Measurements from ENCODE around the gene PRPF6.
"Not testable (repeated sequence)": the region's sequence is repeated elsewhere in the genome, so short reads cannot be mapped to it uniquely, and the experiment has no call there.

PRPF6 gene

DNA sequence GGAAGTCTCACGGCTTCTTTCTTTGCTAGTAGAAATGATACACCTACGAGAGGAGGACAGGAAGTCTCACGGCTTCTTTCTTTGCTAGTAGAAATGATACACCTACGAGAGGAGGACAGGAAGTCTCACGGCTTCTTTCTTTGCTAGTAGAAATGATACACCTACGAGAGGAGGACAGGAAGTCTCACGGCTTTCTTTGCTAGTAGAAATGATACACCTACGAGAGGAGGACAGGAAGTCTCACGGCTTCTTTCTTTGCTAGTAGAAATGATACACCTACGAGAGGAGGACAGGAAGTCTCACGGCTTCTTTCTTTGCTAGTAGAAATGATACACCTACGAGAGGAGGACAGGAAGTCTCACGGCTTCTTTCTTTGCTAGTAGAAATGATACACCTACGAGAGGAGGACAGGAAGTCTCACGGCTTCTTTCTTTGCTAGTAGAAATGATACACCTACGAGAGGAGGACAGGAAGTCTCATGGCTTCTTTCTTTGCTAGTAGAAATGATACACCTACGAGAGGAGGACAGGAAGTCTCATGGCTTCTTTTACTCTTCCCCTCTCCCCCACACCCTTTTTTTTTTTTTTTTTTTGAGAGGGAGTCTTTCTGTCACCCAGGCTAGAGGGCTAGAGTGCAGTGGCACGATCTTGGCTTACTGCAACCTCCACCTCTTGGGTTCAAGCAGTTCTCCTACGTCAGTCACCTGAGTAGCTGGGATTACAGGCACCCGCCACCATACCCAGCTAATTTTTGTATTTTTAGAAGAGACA, 31.6 kb downstream of the PRPF6 start:
- DNase-seq (ENCODE audit: low read depth in 3 of 3), result not testable (repeated sequence)

- DNase-seq (ENCODE audit: low read depth in 3 of 3), result no peak
These were observed 34.7 kb downstream of the PRPF6 start for GRCh38 chr20:64015635-64016034.

GRCh38 chr20:64021124-64021975, 40.4 kb downstream of the PRPF6 start:
- no peak for DNase-seq (ENCODE audit: low read depth in 3 of 3)

- DNase-seq (ENCODE audit: low read depth in 3 of 3), result no peak
These were observed 41.9 kb downstream of the PRPF6 start for GRCh38 chr20:64022671-64023360.

- no peak for DNase-seq (ENCODE audit: low read depth in 3 of 3)
These were observed 42.6 kb downstream of the PRPF6 start for GRCh38 chr20:64023361-64024140.

GRCh38 chr20:64024141-64024990, 43.4 kb downstream of the PRPF6 start:
- DNase-seq (ENCODE audit: low read depth in 3 of 3), result no peak

DNA sequence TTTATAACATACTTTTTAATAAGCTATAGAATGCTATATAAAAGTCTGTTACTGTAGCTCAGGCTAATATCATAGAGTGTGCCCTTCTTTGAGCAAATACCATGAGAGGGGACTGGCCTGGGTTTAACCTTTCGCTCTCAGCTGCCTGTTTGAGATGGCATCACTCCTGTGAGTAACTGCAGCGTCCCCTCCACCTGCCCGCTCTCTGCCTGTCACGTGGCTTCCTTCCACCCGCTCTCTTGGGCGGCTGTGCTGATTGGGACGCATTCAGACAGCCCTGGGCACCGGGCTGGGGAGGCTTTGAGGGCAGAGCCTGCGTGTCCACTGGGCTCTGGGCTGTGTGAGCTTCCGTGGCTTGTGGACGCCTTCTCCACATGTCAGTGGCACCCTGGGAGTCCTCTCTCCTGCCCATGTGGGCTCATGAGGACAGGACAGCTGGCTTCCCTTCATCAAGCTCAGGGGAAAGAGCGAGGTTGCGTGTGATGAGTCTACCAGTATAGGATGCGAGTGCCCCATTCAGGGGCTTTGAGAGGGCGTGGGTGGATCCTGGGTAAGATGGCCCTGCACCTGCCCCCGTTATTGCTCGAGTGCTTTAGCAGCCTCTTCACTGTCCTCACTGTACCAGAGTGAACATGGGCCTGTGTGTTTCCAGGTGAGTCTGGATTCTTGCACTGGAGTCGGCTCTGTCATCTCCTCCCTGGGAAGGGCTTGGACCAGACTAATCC, 44.3 kb downstream of the PRPF6 start:
- DNase-seq (ENCODE audit: low read depth in 3 of 3), result no peak

- no peak for DNase-seq (ENCODE audit: low read depth in 3 of 3)
These were observed 45.0 kb downstream of the PRPF6 start for GRCh38 chr20:64025826-64026412.

- no peak for DNase-seq (ENCODE audit: low read depth in 3 of 3)
These were observed 47.2 kb downstream of the PRPF6 start for GRCh38 chr20:64027981-64028685.

- DNase-seq (ENCODE audit: low read depth in 3 of 3), result no peak
These were observed 48.6 kb downstream of the PRPF6 start for GRCh38 chr20:64029293-64030117.

DNA sequence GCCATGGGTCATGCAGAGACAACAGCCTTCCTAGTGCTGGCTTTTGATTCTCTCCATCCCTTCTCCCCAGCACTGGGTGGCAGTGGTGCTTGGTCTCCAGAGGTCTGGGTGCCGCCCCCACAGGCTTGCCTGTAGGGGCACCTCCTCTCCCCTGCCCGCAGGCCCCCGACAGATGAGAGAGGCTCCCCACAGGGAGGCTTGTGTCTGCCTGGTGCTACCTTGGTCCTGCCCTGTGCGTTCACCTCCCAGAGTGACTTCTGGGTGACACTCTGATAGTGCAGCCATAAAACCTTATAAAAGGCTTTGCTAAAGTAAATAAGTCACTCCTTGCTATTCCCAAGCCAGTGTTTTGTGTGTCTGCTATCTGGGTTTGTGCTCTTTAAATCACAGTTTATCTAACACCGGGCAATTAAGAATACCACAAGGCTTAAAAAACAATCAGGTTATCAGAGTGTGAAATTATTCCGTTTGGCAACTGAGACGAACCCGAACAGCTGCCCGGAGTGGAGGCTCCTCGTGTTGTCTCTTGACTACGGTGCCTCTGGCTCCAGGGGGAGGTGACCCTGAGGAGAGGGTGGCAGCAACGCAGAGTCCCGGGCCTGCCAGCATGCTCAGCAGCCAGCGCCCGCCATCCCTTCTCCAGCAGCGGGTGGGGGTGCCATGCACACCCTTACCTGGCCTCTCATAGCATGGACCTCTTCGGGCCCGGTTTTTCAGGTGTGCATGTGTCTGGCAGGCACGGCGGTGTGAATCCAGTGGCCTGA, 49.6 kb downstream of the PRPF6 start:
- no peak for DNase-seq (ENCODE audit: low read depth in 3 of 3)

DNA sequence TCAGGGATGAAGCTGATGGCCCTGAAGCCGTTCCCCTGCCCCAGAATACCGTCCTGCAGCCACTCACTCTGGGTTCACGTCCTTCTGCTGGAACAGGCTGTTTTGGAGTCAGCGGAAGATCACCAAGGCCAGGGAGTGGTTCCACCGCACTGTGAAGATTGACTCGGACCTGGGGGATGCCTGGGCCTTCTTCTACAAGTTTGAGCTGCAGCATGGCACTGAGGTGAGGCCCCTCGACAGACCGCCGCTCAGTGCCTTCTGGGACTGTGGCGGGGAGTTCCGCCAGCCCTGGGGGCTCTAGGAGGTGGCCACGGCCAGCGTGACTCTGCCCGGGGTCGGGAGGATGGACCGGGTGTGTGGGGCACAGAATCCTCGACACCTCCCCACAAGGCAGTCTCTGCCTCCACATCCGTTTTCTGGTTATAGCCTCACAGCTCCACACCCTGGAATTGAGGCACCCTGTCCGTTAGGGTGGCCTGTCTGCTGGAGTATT, 50.9 kb downstream of the PRPF6 start:
- DNase-seq (ENCODE audit: low read depth in 3 of 3), result no peak

GRCh38 chr20:64032706-64033624, 52.0 kb downstream of the PRPF6 start:
- DNase-seq (ENCODE audit: low read depth in 3 of 3), result no peak

DNA sequence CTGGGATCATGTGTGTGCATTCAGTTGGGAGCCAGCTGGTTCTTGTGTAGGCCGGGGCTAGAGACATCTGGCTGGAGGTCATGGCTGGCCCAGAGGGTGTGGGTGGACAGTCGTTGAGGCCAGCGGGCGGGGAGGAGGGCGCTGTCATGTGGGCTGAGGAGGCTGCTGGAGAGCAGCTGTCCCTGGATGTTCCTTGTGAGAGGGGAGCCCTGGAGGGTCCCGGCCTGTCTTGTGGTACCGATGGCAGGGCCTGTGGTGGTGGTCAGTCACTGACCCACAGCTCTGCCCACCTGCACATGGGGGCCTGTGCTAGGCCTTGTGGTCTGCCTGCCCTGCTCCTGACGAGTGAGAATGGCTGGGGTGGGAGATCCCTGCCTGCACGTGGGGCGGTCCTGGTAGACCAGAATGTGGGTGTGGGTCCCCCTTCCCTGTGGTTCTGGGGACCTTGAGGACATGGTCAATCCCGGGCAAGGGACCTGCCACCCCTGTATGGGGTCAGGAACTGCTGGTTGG, 53.1 kb downstream of the PRPF6 start:
- DNase-seq (ENCODE audit: low read depth in 3 of 3), result no peak

- no peak for DNase-seq (ENCODE audit: low read depth in 3 of 3)
These were observed 54.4 kb downstream of the PRPF6 start for GRCh38 chr20:64035066-64035932.
